ENCODE data around the gene CYP3A5. TPM values are rescaled to one million over a fixed set of nuclear protein-coding genes. Genes with fewer than 3 reads are reported as not detected.

CYP3A5 gene
- total RNA-seq, 1 experiment from 2014 or later: not detected

GRCh38 chr7:99617192-99617781 is 62.5 kb downstream of the CYP3A5 start:
- Mint-ChIP-seq H3K27me3 (ENCODE audit: low read depth) (peaks cover 1% of the 10 kb centered on the region; the same call in 1 of the 2 replicates), H3K4me1 (peaks cover 11 to 18% of the 10 kb centered on the region in 2 experiments), H3K27ac (peak overlapping the region in 2 of 3 experiments; percentile 98 to 99; a peak in 4 of 7 replicates), H3K36me3 (ENCODE audit: insufficient read depth in 1 of 3, low read depth in 3 of 3) (peaks cover 29 to 45% (median 41%) of the 10 kb centered on the region in 3 experiments), H3K9me3 (no peaks in the 10 kb centered on the region; a peak in 2 of 5 replicates), H3K4me3 (peak overlapping the region; percentile 92 to 94)
- peak overlapping the region; percentile 38 for H3K4me2 ChIP-seq (ENCODE audit: insufficient read depth, insufficient read length, low read length)
- no peak overlapping the region for H2BK20ac ChIP-seq (ENCODE audit: low read depth, low read length, poor library complexity, severe bottlenecking)
- no peak for TF ChIP-seq CTCF (conservative IDR thresholded peaks at IDR 0.05)
- no peak overlapping the region for H3T11ph ChIP-seq (ENCODE audit: low read length)
- H3K23me2 ChIP-seq (ENCODE audit: insufficient read length, low read depth, low read length, poor library complexity, severe bottlenecking): peaks cover 7% of the 10 kb centered on the region
- H3K4ac ChIP-seq (ENCODE audit: low read depth, low read length): no peak overlapping the region
- no peak overlapping the region for H4K91ac ChIP-seq (ENCODE audit: insufficient read length, low read depth, low read length)
- H2BK120ac ChIP-seq (ENCODE audit: low read depth, low read length, poor library complexity, severe bottlenecking): no peak overlapping the region
- H3K79me1 ChIP-seq (ENCODE audit: insufficient read depth, low read depth, low read length, poor library complexity, severe bottlenecking): peaks cover 4% of the 10 kb centered on the region
- peak overlapping the region; percentile 81 for H3K9ac ChIP-seq (ENCODE audit: extremely low read depth, insufficient read length, low read length)
- H3K4me1 ChIP-seq (ENCODE audit: insufficient read depth, low read length): no peaks in the 10 kb centered on the region
- WGBS (ENCODE audit: extremely low coverage, insufficient read length, low lambda C conversion rate): no CpG with 5 or more reads among the region's 22 CpGs
- H2BK12ac ChIP-seq (ENCODE audit: insufficient read length, low read depth, low read length): no peak overlapping the region
- no peak overlapping the region for H2AFZ ChIP-seq (ENCODE audit: low read length)
- no peak overlapping the region for H4K5ac ChIP-seq (ENCODE audit: insufficient read length, low read depth, low read length)
- H2BK5ac ChIP-seq (ENCODE audit: insufficient read length, low read length): no peak overlapping the region
- H2AK5ac ChIP-seq (ENCODE audit: insufficient read length, low read length): no peak overlapping the region
- H3K79me2 ChIP-seq (ENCODE audit: insufficient read depth, low read length): no peaks in the 10 kb centered on the region
- no peak overlapping the region for H3K18ac ChIP-seq (ENCODE audit: insufficient read length, low read depth, low read length)
- no peak overlapping the region for H2BK15ac ChIP-seq (ENCODE audit: low read depth, low read length)
- H3K9me3 ChIP-seq (ENCODE audit: control insufficient read depth, low read depth, low read length): no peaks in the 10 kb centered on the region
- no peak overlapping the region for H3K27ac ChIP-seq (ENCODE audit: insufficient read length, low read depth, low read length)
- H3K23ac ChIP-seq (ENCODE audit: insufficient read length, low read depth, low read length): no peak overlapping the region
- H3K56ac ChIP-seq (ENCODE audit: insufficient read length, low read depth, low read length): no peak overlapping the region
- no peak overlapping the region for H4K8ac ChIP-seq (replicated peaks; ENCODE audit: insufficient read length, low read depth, low read length)
- H3K14ac ChIP-seq (ENCODE audit: insufficient read depth, low read length): peak overlapping the region; percentile 77
- no peaks in the 10 kb centered on the region for H3K27me3 ChIP-seq (ENCODE audit: insufficient read depth, low read length)
- H4K20me1 ChIP-seq (ENCODE audit: control insufficient read depth, insufficient read depth, insufficient read length): no peaks in the 10 kb centered on the region
- no peak for DNase-seq
